Stimulated activated CD4-positive, alpha-beta T cell treated with anti-CD3 and anti-CD28 coated beads, Interleukin-15, amount 100 ng/mL, for 48 hours (primary cell): ENCODE results near the gene NPC1L1.
"Not testable (repeated sequence)": the region's sequence is repeated elsewhere in the genome, so short reads cannot be mapped to it uniquely, and the experiment has no call there.

ENCODE experiments used
- DNase-seq, 2 donors: peaks; one replicate each; pipeline ENCODE4 v3.0.0-alpha.2; 2020; ENCODE audit warnings: low read depth in 2 of 2

The NPC1L1 gene

DNA sequence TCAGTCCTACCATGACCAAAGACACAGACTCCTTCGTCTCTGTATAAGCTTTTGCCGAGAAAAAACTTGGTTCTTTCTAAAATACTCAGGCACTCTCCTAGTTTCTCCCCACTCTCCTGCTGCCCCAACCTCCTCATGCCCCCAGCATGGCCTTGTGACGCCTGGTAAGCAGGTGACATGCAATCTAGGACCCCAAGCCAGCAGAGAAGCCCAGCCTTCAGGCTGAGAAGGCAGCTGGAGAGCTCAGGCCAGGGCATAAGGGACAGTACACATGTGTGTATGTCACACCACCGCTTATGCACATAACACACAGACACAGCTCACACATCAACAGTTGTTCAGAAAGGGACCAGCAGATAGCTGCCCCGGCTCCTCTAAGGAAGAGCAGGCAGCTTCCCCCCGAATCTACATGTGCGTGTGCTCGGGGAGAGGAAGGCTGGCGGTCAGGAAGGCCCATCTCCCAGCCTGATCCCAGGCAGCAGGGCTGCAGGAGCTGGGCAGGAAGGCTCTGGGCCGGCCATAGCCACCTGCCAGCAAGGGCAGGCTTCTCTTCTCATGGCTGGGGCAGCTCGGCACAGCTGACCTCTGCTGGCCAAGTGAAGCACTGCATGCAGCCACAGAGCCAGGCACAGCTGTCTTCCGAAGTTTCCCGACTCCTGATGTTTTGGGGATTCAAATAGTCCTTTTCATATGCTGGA lies 24.1 kb upstream of the NPC1L1 start:
- peak; percentile 22 to 50 for DNase-seq

DNA sequence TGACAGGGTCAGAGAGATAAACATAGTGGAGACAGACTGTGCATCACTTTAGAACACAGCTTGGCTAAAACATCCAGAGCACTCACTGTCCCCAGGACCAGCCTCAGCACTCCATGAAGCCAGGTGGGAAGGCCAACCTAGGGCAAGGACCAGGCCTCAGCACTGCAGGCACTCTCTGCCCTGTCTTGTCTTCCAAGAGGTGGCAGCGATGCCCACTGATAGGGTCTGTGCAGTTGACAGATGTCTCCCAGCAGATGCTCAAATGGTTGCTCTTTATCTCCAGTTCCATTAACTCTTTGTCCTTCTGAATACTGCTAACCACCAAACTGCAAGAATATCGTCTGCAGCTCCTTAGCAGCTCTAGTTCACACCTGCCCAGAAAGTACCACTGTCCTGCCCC lies 23.5 kb upstream of the NPC1L1 start:
- DNase-seq, result no peak

DNA sequence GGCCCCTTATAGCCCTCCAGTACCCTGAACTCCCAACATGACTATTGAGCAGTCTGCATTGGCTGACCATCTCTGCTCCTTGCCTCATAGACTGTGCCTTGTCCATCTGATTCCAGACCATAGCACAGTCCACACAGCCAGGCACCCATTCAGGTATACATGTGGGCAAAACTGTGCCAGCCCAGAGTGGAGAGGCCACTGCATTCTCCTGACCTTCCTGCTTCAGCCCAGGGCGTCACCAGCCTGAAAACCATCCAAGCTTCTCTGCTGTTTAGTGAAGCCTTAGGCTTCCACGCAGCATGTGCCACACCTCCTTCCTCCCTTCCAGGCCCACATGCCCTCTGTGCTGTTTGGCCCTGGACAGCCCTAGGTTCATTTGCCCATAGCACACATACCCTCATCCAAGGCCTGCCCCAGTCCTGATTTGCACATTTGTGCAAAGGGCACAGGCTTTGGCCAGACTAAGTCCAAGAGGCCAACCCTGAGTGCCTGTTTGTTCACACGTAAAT lies 22.1 kb upstream of the NPC1L1 start:
- DNase-seq, result no peak

DNA sequence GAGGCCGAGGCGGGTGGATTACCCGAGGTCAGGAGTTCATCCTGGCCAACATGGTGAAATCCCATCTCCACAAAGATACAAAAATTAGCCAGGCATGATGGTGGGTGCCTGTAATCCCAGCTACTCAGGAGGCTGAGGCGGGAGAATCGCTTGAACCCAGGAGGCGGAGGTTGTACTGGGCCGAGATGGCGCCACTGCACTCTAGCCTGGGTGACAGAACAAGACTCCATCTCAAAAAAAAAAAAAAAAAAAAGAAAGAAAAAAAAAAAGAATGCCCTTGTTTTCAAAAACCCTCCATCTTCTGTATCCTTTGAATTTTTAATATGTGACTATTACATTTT lies 21.5 kb upstream of the NPC1L1 start:
- DNase-seq, result not testable (repeated sequence)

DNA sequence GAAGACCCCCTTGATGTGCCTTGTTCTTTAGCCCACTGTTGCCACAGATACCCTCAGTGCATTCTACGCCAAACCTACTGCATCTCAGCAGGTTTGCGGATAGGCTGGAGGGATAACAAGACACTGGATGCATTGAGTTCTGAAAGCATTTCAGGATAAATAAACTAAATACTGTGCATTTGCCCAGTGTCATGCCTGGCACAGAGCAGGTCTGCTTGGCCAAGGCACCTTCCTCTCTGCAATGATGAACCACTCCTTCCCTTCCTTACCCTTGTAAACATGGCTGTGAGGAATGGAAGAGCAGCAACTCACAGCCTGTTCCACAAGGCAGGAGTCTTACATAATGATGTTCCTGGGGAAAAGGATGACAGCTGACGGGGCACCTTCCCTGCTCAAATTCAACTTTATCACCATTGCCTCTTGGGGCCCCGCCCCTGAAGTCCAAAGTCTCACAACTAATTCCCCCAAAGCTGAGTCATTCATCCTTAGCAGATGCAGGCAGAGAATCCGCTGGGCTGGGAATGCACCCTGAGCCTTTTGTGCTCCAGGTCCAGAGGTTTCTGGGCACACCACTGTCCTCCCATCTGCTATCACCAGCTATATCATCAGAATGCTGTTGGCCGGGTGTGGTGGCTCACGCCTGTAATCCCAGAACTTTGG lies 21.0 kb upstream of the NPC1L1 start:
- no peak for DNase-seq

DNA sequence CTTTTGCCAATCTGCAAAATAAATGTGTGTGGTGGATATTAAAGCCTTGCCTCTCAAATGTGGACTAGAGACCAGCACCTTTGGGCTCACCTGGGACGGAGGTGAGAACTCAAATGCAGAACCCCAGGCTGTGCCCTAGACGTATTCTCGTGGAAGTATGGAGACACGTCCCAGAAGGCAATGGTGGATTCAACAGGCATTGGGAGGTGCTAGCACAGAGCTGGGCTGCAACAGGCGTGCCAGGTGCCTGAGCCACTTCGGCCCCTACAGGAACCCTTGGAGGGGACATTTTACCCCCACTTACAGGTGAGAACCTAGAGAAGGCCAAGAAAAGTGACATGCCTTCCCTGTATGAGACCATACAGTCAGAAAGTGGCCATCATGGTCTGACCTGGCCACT lies 20.4 kb upstream of the NPC1L1 start:
- DNase-seq, result no peak

DNA sequence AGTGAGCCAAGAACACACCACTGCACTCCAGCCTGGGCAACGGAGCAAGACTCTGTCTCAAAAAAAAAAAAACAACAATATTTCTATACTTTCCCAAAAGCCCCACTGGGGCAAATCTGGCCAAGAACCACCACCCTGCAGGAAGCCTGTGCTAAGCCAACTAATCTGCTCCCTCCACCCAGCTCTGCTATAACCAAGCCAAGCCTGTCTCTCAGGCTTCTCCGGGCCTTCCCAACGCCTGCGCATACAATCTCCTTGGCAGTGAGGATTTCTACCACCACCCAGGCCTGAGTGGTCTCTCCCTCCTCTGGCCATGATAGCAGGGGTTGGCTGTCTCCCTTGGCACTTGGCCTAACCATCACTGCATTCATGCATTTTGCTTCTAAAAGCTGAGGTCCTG lies 18.4 kb upstream of the NPC1L1 start:
- DNase-seq, result no peak

DNA sequence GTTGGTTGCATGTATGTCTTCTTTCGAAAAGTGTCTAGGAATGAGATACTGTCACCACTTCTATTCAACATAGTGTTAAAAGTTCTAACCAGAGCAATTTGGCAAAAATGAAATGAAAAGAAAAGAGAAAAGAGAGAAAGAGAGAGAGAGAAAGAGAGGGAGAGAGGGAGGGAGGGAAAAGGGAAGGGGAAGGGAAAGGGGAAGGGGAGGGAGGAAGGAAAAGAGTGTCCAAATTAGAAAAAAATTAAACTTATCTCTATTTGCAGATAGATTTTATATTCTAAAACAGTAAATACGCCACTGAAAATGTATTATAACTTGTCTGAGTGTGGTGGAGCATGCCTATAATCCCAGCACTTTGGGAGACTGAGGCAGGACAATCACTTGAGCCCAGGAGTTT lies 16.4 kb upstream of the NPC1L1 start:
- DNase-seq, result no peak

DNA sequence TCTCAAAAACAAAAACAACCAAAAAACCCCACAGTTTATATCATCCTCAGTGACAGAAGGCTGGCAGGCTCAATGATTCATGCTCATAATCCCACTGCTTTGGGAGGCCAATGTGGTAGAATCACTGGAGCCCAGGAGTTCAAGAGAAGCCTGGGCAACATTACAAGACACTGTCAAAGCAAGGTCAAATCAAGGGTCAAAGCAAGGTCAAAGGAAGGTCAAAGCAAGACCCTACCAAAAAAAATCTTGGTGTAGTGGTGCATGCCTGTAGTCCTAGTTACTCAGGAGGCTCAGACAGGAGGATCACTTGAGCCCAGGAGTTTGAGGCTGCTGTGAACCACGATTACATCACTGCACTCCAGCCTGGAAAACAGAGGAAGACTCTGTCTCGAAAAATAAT lies 14.2 kb upstream of the NPC1L1 start:
- no peak for DNase-seq

DNA sequence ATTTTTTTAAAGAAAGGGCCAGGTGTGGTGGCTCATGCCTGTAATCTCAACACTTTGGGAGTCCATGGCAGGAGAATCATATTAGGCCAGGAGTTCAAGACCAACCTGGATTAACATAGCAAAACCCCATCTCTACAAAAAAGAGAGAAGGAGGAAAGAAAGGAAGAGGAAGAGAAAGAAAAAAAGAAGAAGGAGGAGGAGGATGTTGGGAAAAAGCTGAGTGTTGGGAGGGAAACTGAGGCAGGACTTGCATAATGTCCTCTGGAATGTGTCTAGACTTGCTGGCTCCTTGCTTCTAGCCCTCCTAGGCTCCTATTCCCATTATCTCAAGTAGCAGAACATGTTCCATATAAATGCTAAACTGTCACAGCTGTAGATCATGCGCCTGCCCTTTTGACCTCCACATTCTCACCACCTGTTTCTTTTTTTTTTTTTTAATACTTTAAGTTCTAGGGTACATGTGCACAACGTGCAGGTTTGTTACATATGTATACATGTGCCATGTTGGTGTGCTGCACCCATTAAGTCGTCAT lies 11.4 kb upstream of the NPC1L1 start:
- DNase-seq, result not testable (repeated sequence)

DNA sequence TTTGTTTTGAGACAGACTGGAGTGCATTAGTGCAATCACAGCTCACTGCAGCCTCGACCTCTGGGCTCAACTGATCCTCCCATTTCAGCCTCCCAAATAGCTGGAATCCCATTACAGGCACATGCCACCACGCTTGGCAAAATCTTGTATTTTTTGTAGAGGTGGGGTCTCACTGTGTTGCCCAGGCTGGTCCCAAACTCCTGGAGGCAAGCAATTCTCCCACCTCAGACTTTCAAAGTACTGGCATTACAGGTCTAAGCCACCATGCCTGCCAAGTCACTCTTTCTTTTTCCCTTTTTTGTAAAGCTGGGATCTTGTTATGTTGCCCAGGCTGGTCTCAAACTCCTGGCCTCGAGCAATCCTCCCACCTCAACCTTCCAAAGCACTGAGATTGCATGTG lies 8.3 kb upstream of the NPC1L1 start:
- no peak for DNase-seq

DNA sequence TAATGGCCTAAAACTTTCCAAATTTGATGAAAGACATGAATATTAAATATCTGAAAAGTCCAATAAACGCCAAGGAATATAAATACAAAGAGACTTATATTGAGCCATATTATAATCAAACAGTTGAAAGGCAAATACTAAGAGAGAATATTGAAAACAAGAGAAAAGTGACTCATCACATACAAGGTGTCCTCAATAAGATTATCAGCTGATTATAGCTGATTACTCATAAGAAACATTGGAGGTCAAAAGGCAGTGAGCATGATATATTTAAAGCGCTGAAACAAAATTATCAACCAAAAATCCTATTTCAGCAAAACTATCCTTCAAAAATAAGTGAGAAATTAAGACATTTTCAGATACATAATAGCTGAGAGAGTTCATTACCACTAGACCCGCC lies 7.8 kb upstream of the NPC1L1 start:
- no peak for DNase-seq

DNA sequence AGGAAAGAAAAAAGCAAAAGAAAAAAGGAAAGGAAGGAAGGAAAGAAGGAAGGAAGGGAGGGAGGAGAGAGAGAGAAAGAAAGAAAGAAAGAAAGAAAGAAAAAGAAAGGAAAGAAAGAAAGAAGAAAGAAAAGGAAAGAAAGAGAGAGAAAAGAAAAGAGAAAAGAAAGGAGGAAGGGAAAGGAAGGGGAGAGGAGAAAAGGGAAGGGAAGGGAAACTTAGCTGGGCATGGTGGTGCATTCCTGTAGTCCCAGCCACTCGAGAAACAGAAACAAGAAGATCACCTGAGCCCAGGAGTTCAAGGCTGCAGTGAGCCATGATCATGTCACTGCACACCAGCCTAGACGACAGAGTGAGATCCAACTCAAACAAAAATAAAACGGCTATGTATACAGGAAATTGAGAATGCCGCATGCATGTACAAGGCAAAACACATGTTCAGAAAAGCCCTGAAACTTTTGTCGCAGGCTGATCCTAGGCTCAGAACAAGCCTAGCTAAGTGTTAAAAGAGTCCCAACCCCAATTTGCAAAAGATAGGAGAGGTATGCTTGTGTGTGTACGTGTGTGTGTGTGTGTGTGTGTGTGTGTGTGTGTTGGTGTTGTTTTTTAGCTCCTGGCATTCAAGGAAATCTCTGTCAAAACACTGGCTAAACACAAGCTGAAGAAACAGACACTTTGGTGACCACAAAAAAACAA lies 6.6 kb upstream of the NPC1L1 start:
- no peak for DNase-seq

DNA sequence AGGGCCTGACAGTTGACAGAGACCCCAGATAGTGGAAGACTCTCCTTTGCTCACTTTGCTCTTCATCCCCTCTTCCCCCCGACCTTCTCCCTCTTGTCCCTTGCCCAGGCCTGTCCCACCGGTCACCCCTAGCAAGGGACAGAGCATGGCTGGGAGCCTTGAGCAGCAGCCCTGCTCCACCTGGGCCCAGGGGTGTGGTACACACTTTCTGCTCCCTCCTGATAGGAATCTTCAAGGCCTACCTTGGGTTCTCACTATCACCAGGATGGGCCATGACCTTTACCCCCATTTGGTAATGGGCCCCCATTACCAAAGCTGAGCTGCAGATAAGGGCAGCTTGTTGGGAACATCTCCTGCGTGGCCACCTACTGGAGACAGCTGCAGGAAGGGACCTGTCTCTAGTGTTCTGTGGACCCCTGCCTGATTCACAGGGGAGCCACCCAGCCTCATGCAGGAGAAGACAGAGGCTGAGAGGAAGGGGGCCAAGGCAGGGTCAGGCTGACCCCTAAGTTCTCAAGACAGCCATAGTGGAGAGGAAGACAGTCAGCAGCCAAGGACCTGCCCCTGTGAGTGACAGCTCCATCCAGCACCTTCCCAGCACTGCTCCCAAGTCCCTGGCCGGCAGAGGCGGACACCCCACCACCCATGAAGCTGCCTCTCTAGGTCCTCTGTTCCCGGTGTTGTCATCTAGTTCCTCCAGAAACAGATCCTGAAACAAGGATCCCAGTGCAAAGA lies 913 bp upstream of the NPC1L1 start:
- DNase-seq, result no peak

DNA sequence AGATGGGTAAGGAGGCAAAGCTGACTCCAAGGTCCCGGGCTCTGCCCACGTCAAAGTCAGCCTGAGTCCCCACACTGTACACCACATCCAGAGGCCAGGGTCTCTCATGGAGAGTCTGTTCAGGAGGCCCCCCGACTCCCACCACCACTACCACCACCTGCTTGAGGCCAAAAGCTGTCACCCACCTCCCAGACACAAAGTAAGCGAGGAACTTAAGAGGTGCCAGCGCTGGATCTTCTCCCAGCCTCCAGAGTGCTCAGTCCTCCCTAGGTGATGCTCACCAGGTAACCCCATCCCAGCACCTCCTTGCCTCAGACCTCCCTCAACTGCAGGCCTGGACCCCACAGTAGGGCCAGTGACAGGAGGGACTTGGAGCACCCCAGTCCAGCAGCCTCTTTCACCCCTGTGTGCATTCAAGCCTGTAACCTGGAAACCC lies 520 bp downstream of the NPC1L1 start:
- DNase-seq, result no peak

DNA sequence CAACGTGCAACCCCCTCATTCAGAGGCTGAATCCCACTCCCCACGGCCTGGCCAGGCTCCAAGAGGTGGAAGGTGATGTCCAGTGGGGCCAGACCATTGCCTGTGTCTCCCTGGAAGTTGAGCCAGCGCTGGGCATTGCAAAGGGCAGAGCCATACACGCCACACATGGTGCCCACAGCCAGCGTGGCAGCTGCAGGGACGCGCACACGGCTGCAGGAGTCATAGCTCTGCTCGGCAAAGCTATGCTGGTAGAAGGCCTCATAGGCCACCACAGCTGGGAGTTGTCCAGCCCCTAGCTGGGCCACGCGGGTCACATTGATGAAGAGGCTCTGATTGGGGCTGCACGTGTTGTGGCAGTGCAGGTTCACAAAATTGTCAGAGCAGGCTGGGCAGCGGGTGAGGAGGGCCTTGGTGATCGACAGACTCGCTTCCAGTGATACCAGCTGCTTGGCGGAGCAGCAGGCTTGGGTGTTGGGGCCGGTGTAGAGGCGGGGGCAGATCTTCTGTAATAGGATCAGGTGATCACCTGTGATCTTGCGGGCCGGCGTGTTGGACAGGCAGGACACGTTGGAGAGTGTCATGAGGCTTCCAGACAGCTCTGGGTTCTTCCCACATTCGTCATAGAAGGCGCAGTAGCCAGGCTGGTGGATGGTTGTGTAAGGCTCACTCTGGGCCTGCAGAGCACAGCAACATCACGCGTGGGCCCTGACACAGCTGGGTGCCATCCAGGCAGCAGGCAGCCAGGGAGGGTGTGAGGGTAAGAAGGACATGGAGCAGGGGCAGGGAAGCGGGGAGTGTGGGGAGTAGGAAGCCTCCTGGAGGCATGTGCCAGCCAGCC lies 1.2 kb downstream of the NPC1L1 start:
- no peak for DNase-seq

DNA sequence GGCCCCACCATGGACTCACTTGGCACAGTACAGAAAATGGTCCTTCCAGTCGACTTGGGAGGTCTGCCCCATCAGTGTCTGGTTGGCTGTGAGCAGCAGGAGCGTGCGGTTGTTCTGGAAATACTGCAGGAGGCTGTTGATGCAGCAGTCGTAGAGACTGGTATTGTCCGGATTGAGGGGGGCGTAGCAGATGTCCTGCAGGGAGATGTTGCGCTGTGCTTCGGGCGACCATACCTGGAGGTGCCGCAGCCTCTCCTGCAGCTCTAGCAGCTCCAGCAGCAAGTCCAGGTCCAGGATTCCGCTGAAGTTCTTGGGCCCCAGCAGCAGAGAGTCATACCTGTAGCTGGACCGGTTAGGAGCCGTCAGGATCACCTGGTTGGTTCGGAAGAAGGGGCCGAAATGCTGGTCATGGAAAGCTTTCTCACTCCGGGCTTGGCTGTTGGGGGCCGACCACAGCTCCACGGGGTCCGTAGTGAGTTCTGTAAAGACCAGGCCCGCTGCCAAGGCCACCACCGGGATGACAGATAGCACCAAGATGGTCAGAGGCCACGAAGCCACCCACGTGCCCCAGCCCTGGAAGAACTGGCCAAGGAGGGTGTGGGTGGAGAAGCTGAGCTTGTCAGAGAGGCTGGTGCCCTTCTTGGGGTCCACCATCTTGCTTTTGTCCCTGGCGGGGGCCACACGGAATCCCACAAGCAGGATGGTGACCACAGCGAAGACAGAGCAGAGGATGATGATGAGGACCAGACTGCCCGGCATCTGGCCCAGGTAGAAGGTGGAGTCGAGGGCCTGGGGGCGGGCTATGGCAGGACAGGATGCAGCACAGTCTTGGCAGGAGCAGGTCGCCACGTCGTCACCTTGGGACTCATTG lies 2.1 kb downstream of the NPC1L1 start:
- DNase-seq, result no peak

DNA sequence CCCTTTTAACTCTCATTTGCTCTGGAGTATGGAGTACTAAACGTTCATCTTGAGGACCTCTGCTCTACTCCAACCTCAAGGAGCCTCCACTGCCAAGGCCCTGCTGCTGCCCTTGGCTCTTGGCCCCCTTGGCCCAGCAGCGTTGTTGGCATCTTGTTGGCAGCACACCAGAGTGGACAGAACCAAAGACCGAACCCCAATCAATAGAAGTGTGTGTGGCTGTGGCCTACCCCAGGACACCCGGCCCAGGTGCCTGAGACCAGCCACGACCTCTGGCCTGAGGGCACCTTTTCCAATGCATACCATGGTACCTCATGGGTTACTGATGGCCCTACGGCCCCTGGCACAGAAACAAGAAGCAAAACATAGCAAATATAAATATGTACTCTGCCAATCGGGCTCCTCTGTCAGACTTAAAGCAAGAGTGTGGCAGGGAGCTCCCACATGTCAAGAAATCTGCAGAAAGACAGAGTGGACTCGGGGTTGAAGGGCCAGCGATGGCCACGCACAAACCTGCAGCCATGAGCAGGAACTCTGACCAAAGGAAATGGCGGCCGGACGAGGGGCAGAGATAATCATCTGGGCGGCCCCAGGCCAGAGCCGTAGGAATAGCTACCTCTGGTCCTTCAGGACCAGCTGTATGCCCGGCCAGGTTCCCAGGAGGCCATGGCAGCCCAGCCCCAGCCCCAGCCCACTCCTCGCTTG lies 2.9 kb downstream of the NPC1L1 start:
- no peak for DNase-seq

DNA sequence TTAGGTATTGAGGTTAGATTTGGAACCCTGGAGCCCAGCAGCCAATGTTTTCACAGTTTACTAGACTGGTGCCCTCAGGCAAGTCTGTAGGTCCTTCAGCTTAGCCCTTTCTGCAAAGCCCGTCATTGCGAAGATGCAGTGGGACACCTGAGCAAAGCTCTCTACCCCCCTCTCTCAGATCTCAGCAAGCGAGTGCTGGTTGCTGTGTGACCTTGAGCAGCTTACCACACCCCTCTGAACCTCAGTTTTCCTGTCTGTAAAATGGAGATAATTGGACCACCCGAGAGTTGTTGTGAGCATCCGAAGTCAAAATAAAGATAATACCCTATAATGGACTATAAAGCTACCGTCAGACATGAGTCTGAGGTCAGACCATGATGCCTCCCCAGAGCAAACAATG lies 3.7 kb downstream of the NPC1L1 start:
- DNase-seq, result no peak

DNA sequence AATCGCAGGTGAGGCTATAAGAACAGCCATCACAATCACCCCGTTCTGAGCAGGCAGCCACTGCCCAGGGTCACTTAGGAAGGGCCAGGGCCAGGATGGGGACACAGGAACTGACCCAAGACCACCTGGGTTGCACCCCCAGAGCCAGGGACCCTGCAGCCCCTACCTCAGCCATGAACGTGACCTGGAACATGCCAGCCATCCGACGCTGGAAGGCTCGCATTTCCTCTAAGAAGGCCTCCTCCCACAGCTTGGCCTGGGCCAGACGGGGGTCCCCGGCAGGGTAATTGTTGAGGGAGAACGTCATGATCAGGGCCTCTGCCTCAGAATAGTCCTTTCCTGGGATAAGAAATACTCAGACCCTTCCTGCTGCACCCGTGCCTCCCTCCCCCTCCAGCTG lies 5.0 kb downstream of the NPC1L1 start:
- no peak for DNase-seq
